Motor neuron (in vitro differentiated cells): ENCODE results near the gene KRT78. TPM values are rescaled to one million over a fixed set of nuclear protein-coding genes. Genes with fewer than 3 reads are reported as not detected.

Experiments used
- ATAC-seq, 8 experiments: fragments of 200-7000 bp; cut with Tn5 transposase; replicated peaks in 6 of 8; 2 replicates each; pipeline ENCODE4 v1.8.0; 2021; ENCODE audit warnings: mild to moderate bottlenecking in 8 of 8, moderate library complexity in 8 of 8
- H3K27ac ChIP-seq, 2 donors: fragments of 250-450 bp; sonication (Bioruptor Pico); 2 replicates each; pipeline ENCODE4 v1.9.0; 2021; ENCODE audit warnings: antibody characterized with exemption in 2 of 2, mild to moderate bottlenecking in 2 of 2, moderate library complexity in 1 of 2
- H3K4me1 ChIP-seq, 2 donors: fragments of 250-450 bp; sonication (Bioruptor Pico); replicated peaks in 1 of 2; 2 replicates each; pipeline ENCODE4 v1.6.1; 2021; ENCODE audit warnings: antibody characterized with exemption in 2 of 2, mild to moderate bottlenecking in 2 of 2, moderate library complexity in 1 of 2
- H3K4me3 ChIP-seq, 5 donors: fragments of 250-450 bp; sonication (Bioruptor Pico); 2 replicates each; pipeline ENCODE4 v1.9.0; 2021; ENCODE audit warnings: antibody characterized with exemption in 5 of 5, mild to moderate bottlenecking in 5 of 5, moderate library complexity in 4 of 5
- WGBS, 10 experiments: fragments of 450-650 bp; shearing (Covaris generic); methylation state at CpG; one replicate each; pipeline ENCODE4 v1.0.0; 2022; 5-methylcytosine and 5-hydroxymethylcytosine counted together
- in situ Hi-C, 9 experiments: fragments of 400-800 bp; cut with MboI; loops; one replicate each; pipeline ENCODE4 v1.15.0; 2021; ENCODE audit warnings: low sequenced_read_pairs in 9 of 9, low pct_unique_long_range_greater_than_20kb in 2 of 9; ENCODE audit not compliant: unreplicated experiment in 9 of 9
- total RNA-seq, 8 experiments: library from RNA; unstranded; fragments of 300-600 nt; gene quantifications; 2 replicates each; pipeline versions ENCODE4 v1.2.3 to v1.2.4, GENCODE V29; 2022

Gene KRT78
- total RNA-seq, 8 experiments from 2014 or later = 0.09 to 1.5 (median 0.71) TPM; not detected in 3

GRCh38 chr12:52847335-52848102 is 1.3 kb downstream of the KRT78 start:
- H3K4me3 ChIP-seq = no peak overlapping the region

GRCh38 chr12:52846356-52846970 is 2.3 kb downstream of the KRT78 start:
- ATAC-seq = no peak
- in situ Hi-C loops = no loop called here
- no peak overlapping the region for H3K27ac ChIP-seq
- 0 to 100% (median 67%) methylated on average over 1 to 4 of the region's 8 CpGs; no CpG with 5 or more reads in 3 of the 10 experiments for WGBS, 10 experiments
- H3K4me1 ChIP-seq = no peaks in the 10 kb centered on the region
- H3K4me3 ChIP-seq = no peak overlapping the region

More at GRCh38 chr12:52847335-52848102, 1.3 kb downstream of the KRT78 start:
- 38 to 83% (median 61%) methylated on average over 1 to 7 of the region's 12 CpGs; no CpG with 5 or more reads in 5 of the 10 experiments for WGBS, 10 experiments
- Histone ChIP-seq H3K27ac (no peak overlapping the region), H3K4me1 (no peaks in the 10 kb centered on the region)
- ATAC-seq = peak in 1 of 8 experiments; percentile 39
- in situ Hi-C loops = no loop called here

- in situ Hi-C loops = no loop called here
- 67 to 100% (median 80%) methylated on average over 1 of the region's 1 CpG; no CpG with 5 or more reads in 7 of the 10 experiments for WGBS, 10 experiments
Measured at GRCh38 chr12:52845946-52846345, 2.8 kb downstream of the KRT78 start.

GRCh38 chr12:52844386-52844785 is 4.4 kb downstream of the KRT78 start:
- no peak for ATAC-seq
- WGBS, 10 experiments = 55 to 80% methylated on average over 1 to 2 of the region's 11 CpGs; no CpG with 5 or more reads in 8 of the 10 experiments
- Histone ChIP-seq H3K27ac (no peak overlapping the region), H3K4me3 (no peak overlapping the region), H3K4me1 (no peaks in the 10 kb centered on the region)
- in situ Hi-C loops = no loop called here

More at GRCh38 chr12:52845946-52846345, 2.8 kb downstream of the KRT78 start:
- Histone ChIP-seq H3K4me3 (no peak overlapping the region), H3K4me1 (no peaks in the 10 kb centered on the region), H3K27ac (no peak overlapping the region)
- no peak for ATAC-seq

- 10 to 97% (median 67%) methylated on average over 1 to 14 of the region's 18 CpGs; no CpG with 5 or more reads in 3 of the 10 experiments for WGBS, 10 experiments
- Histone ChIP-seq H3K4me1 (peaks cover 0 to 5% of the 10 kb centered on the region in 2 donors), H3K4me3 (no peak overlapping the region), H3K27ac (no peak overlapping the region)
- in situ Hi-C loops = no loop called here
- ATAC-seq = no peak
Measured at GRCh38 chr12:52839436-52840105, 9.2 kb downstream of the KRT78 start.

GRCh38 chr12:52838609-52839435 is 10.0 kb downstream of the KRT78 start:
- no peak overlapping the region for H3K27ac ChIP-seq
- in situ Hi-C loops = no loop called here
- H3K4me1 ChIP-seq = peaks cover 0 to 5% of the 10 kb centered on the region in 2 donors
- no peak for ATAC-seq
- WGBS, 10 experiments = 32 to 60% (median 52%) methylated on average over 1 to 10 of the region's 14 CpGs; no CpG with 5 or more reads in 3 of the 10 experiments
- no peak overlapping the region for H3K4me3 ChIP-seq

- ATAC-seq = peak in 2 of 8 experiments; percentile 5 to 7
- Histone ChIP-seq H3K4me3 (no peak overlapping the region), H3K27ac (no peak overlapping the region), H3K4me1 (peaks cover 0 to 5% of the 10 kb centered on the region in 2 donors)
- in situ Hi-C loops = no loop called here
- WGBS, 10 experiments = 67 to 100% (median 76%) methylated on average over 1 to 6 of the region's 6 CpGs; no CpG with 5 or more reads in 4 of the 10 experiments
Measured at GRCh38 chr12:52837781-52838608, 10.8 kb downstream of the KRT78 start.

GRCh38 chr12:52837413-52837741 is 11.4 kb downstream of the KRT78 start:
- Histone ChIP-seq H3K4me3 (no peak overlapping the region), H3K27ac (no peak overlapping the region), H3K4me1 (peaks cover 0 to 5% of the 10 kb centered on the region in 2 donors)
- in situ Hi-C loops = no loop called here
- WGBS, 10 experiments = 60 to 82% (median 72%) methylated on average over 1 to 7 of the region's 9 CpGs; no CpG with 5 or more reads in 6 of the 10 experiments
- ATAC-seq = peak in 4 of 8 experiments; percentile 50 to 99 (median 81)

- peak in 3 of 8 experiments; percentile 7 to 78 (median 65) for ATAC-seq
- Histone ChIP-seq H3K27ac (no peak overlapping the region), H3K4me3 (no peak overlapping the region), H3K4me1 (peaks cover 0 to 5% of the 10 kb centered on the region in 2 donors)
- WGBS, 10 experiments = 47 to 100% (median 93%) methylated on average over 2 to 7 of the region's 9 CpGs; no CpG with 5 or more reads in 3 of the 10 experiments
- in situ Hi-C loops = no loop called here
Measured at GRCh38 chr12:52836491-52837412, 12.0 kb downstream of the KRT78 start.

- Histone ChIP-seq H3K4me3 (no peak overlapping the region), H3K27ac (no peak overlapping the region), H3K4me1 (peaks cover 0 to 5% of the 10 kb centered on the region in 2 donors)
- ATAC-seq = peak in 2 of 8 experiments; percentile 71 to 84
- 58 to 65% methylated on average over 3 to 4 of the region's 7 CpGs; no CpG with 5 or more reads in 8 of the 10 experiments for WGBS, 10 experiments
- in situ Hi-C loops = no loop called here
Measured at GRCh38 chr12:52836042-52836466, 12.7 kb downstream of the KRT78 start.
